Measurements from ENCODE around the gene ZNRD2.

The ZNRD2 gene

DNA sequence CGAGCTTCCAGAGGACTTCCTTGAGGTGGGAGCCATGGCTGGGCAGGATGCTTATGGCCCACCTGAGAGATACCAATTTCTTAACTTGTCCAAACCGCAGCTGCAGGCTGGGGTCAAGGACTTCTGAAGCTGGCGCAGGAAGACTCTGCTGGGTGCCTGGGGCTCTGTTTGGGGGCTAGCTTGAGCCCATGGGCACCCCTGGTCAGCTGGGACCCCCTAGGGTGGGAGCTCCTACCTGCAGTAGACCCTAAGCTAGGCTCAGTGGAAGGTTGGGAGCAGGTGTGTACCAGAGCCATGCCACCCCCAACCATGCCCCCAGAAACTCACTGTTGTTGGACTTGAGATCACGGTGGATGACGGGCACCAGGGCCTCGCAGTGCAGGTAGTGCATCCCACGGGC is 42.4 kb downstream of the ZNRD2 start:
- no peak for DNase-seq

DNA sequence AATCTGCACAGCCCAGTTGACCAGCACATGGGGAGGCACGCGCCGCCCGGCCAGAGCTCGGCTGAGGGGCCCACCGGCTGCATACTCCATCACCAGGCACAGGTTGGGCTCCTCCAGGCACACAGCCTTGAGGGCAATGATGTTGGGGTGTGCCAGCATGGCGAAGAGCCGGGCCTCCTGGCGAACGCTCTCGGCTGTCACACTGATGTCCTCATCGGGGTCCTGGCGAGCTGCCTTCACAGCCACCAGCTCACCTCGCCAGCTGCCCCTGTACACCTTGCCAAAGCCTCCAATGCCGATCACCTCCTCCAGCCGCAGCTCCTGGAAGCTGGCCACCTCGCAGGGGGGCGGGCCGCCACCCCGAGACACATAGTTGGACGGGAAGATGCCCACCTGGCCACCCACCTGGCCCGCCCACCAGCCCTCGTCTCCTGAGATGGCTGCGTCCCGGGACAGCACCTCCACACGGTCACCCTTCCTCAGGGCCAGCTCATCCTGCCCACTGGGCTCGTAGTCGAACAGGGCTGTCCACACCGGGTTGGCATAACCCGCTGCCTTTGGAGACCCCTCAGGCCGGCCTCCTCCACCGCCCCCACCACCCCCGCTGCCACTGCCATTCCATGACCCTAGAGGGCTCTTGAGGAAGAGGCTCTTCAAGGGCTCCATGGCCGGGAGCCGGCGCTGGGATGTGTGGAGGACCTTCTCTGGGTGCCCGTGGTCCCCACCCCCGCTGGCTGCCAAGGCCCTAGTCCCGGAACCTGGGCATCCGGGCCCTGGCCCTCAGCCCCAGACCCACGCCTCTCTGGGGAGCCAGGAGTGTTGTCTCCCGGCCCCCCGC is 43.0 kb downstream of the ZNRD2 start:
- no peak for DNase-seq

DNA sequence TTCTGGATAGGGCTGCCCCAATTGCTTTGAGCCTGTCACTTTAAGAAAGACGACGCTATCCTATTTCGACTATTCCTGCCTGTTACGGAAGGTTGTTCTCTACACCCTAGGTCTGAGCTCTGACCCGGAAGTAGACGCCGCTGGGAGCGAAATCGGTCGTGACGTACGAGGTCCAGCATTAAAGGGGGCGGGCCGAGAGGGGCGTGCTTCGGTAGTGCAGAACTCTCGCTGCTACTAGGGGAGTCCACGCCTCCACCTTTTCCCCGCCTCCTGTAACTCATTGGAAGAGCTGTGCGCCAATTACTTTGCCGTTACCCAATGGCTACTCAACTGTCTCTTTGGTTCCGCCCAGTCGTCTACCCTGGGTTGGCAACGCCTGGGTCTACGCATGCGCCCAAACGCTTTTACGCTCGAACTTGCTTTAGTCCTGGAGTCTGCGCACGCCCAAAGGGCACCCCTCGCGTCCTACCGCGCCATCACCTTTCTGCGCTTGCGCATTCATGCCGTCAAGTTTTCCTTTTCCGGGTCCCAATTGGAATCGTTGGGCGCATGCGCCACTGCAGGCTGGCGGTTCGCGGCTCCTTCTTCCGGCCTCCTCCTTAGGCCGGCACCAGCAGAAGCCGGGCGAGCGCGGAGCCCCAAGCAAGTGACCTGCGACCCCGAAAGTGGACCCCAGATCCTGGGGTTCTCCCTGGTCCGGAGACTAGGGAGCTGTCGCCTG is 45.1 kb downstream of the ZNRD2 start, which contains the start of gene PCNX3:
Gene PCNX3, plus strand, starts transcription at position 548 of the 721 bp plus-strand sequence. CDS start 536 bp downstream, outside the sequence.
- DNase-seq: peak; percentile 100

DNA sequence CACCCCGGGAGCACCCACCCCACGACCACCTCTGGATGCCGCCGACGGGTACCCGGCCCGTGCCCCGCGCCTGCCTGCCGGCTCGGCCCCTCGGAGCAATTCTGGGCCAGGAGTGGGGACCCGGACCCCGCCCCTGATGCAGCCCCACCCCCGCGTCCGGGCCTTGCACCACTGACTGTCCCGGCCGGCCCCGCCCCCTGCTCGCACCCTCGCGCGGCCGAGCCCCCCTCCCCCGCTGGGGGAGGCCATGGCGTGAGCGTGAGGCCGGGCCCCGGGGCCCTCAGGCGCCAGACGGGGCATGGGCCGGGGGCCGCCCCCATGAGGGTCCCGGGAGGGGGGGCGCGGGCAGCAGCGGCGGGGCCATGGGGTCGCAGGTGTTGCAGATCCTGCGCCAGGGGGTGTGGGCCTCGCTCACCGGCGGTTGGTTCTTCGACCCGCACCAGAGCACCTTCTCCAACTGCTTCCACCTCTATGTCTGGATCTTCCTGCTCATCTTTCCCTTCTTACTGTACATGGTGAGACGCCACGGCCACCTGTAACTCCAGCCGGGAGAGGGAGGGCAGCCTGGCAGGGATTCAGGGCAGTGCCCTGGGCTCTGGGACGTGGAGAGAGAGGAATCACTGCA is 45.8 kb downstream of the ZNRD2 start:
- DNase-seq: no peak

DNA sequence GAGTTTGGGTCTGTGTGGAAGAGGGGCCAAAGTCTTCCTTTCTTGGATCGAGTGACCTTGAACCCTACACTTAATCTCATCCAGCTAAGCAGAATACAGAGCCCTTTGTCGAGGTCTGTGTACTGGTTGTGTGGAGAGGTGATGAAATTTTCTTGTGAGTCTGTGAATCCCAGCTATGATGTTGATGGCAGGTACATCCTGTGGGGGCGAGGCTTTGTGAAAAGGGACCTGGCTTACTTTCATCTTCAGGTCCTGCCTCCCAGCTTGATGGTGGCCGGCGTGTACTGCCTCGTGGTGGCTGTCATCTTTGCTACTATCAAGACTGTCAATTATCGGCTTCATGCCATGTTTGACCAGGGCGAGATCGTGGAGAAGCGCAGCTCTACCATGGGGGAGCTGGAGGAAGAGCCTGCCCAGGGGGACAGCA is 46.3 kb downstream of the ZNRD2 start:
- DNase-seq: no peak

DNA sequence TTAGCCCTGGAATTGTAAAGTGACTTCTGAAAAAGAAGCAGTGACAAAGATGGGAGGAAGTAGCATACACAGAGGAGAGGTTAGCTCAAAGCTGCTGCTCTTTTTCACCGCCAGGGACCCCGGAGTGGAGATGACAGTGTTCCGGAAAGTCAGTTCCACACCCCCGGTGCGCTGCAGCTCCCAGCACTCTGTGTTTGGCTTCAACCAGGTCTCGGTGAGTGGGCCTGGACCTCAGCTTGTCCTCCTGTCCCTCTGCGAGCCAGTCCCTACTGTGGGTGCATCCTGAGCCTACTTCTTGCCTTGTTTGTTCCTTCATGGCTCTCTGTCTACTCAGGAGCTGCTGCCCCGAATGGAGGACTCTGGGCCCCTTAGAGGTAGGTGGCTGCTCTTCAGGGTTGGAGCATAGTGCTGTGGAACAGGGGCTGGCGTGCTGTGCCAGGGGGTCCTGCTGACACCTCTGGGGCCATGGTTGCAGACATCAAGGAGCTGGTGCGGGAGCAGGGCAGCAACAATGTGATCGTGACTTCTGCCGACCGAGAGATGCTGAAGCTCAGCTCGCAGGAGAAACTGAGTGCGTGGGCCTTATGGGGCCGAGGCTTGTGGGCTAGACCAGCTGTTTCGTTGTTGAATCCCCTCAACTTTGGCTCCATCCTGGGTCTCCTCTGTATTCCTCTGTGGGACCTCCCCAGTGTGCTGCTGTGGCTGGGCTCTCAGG is 47.0 kb downstream of the ZNRD2 start:
- no peak for DNase-seq

DNA sequence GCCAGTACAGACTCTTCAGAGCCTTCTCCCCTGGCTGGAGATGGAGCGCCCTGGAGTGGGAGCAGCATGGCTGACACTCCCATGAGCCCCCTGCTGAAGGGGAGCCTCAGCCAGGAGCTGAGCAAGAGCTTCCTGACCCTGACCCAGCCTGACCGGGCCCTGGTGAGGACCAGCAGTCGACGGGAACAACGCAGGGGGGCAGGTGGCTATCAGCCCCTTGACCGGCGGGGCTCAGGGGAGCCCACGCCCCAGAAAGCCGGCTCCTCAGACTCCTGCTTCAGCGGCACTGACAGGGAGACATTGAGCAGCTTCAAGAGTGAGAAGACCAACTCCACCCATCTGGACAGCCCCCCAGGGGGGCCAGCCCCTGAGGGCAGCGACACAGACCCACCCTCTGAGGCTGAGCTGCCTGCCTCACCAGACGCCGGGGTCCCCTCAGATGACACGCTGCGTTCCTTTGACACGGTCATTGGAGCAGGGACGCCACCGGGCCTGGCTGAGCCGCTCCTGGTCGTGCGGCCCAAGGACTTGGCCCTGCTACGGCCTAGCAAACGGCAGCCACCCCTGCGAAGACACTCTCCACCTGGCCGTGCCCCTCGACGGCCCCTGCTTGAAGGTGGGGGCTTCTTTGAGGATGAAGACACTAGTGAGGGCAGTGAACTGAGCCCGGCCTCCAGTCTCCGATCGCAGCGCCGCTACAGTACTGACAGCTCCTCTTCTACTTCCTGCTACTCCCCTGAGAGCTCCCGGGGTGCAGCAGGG is 47.9 kb downstream of the ZNRD2 start:
- no peak for DNase-seq

DNA sequence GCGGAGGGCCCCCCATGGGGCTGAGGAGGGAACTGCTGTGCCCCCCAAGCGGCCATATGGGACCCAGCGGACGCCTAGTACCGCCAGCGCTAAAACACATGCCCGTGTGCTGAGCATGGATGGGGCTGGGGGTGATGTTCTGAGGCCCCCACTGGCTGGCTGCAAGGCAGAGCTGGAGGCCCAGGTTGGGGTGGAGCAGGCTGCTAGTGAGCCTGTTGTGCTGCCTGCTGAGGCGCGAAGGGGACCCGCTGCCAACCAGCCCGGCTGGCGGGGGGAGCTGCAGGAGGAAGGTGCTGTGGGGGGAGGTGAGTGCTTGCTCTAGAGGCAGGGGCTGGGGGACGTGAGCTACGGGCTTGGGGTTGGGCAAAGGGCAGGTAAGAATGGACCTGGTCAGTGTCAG is 48.5 kb downstream of the ZNRD2 start:
- no peak for DNase-seq

DNA sequence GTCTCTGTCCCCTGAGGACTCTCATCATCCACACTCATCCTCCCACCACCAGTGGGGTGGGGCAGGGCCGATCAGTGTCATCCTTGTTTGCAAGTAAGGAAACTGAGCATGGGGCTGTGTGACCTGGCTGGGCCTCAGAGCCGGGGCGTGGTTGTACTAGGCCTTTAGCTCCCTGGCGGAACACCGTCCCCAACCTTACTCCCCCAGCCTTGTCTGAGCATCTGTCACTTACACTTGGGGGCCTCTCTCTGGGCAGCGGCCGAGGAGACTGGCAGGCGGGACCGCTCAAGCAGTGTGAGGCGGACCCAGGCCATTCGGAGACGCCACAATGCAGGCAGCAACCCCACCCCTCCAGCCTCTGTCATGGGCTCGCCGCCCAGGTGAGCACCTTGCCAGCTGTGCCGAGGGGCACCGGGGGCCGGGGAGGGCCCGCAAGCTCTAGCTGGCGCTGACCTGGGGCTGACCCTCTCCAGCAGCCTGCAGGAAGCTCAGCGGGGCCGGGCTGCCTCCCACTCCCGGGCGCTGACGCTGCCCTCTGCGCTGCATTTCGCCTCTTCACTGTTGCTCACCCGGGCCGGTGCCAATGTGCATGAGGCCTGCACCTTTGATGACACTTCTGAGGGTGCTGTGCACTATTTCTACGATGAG is 49.1 kb downstream of the ZNRD2 start:
- DNase-seq: no peak

DNA sequence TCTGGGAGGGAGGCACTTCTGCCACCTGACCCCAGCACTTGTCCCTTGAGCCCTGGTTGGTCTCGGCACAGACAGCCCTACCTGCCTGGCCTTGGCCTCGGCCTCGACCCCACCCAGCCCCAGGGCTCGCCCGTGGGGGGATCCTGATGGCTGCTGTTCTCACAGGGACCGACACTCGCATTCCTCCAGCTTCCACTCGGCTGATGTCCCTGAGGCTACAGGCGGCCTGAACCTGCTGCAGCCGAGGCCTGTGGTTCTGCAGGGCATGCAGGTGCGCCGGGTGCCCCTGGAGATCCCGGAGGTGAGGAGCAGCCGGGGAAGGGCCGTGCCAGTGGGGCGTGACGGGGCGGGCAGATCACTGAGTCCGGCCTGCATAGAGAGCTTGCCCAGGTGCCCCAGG is 50.4 kb downstream of the ZNRD2 start:
- DNase-seq: no peak

DNA sequence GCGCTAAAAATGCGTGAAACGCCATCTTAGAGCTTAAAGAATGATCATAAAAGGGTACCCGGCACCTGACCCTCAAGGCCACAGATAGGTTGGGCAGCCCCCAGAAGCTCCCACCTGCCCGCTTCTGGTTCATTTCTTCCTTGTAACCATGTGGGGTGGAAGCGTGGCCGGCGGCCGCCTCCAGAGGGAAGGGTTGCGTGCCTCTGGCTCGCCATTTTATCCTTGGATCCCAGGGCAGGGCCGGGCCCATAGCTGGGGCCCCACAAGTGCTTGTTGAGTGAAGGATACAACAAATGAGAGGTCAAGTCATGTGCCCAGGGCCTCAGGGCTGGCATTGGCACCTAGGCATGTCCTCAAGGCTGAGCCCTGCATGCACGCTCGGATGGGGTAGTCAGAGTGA is 51.2 kb downstream of the ZNRD2 start:
- no peak for DNase-seq

Measured in NCI-H1092 (cell line).